Adrenal gland (tissue), 12 donors: ENCODE data around the gene GNL1. TPM values are rescaled to one million over a fixed set of nuclear protein-coding genes. Genes with fewer than 3 reads are reported as not detected.

Experiments
- DNase-seq, 7 donors: peaks; one replicate each; pipeline ENCODE4 v3.0.0-alpha.2; 2019 to 2020
- H3K27ac ChIP-seq, 5 donors: fragments of 200-600 bp; sonication (generic) in 4 of 5; 1 replicate in 3 of 5; 2 replicates in 2 of 5; pipeline versions ENCODE4 v1.5.1 to v1.8.0; 2016 to 2020; ENCODE audit warnings: mild to moderate bottlenecking in 1 of 5
- H3K27me3 ChIP-seq: fragments of 200-600 bp; 2 replicates; pipeline ENCODE4 v1.8.0; 2021
- H3K36me3 ChIP-seq, 2 donors: fragments of 200-600 bp; replicated peaks in 1 of 2; 1 replicate in 1 of 2; 2 replicates in 1 of 2; pipeline versions ENCODE4 v1.5.1 to v1.8.0; 2018 to 2022
- H3K4me1 ChIP-seq, 2 donors: fragments of 200-600 bp; replicated peaks in 1 of 2; 1 replicate in 1 of 2; 2 replicates in 1 of 2; pipeline versions ENCODE4 v1.5.1 to v1.8.0; 2018 to 2021
- H3K4me3 ChIP-seq, 4 donors: fragments of 200-600 bp; sonication (generic) in 3 of 4; one replicate each; pipeline ENCODE4 v1.5.1; 2016 to 2018
- H3K9me3 ChIP-seq, 3 donors: fragments of 200-600 bp; sonication (generic) in 1 of 3; replicated peaks in 1 of 3; 1 replicate in 2 of 3; 2 replicates in 1 of 3; pipeline versions ENCODE4 v1.5.1 to v1.8.0; 2016 to 2021
- CTCF ChIP-seq, 6 experiments: fragments of 450-650 bp in 4 of 6; fragments of 200-600 bp in 2 of 6; sonication (generic) in 1 of 6; IDR thresholded peaks; 1 replicate in 5 of 6; 2 replicates in 1 of 6; pipeline versions ENCODE4 v1.5.1 to v1.8.0; 2016 to 2021; ENCODE audit warnings: antibody characterized with exemption in 6 of 6, mild to moderate bottlenecking in 2 of 6, moderate library complexity in 1 of 6
- POLR2A ChIP-seq, 2 donors: fragments of 450-650 bp; IDR thresholded peaks; one replicate each; pipeline ENCODE4 v1.6.1; 2017; ENCODE audit warnings: antibody characterized with exemption in 2 of 2, mild to moderate bottlenecking in 2 of 2, moderate library complexity in 1 of 2
- WGBS, 4 donors: extraction: QIAGEN DNeasy Blood & Tissue Kit in 2 of 4; methylation state at CpG; one replicate each; pipeline versions ENCODE4 v1.1.5 to v1.1.7; 2013 to 2017; 5-methylcytosine and 5-hydroxymethylcytosine counted together
- intact Hi-C, 2 donors: fragments of 100-400 bp; cut with DNase I; formaldehyde crosslinking; loops; one replicate each; pipeline versions ENCODE4 v1.14.1 to v1.15.0; 2022 to 2023
- polyA plus RNA-seq, 3 donors: library from polyadenylated mRNA; stranded (reverse); fragments of 200-250 nt in 2 of 3; fragments of 350-450 nt in 1 of 3; fragmentation: Illumina TruSeq in 1 of 3; extraction: RNeasy Lipid Tissue Mini Kit (QIAGEN cat#74804) in 1 of 3; gene quantifications; one replicate each; pipeline ENCODE4 v1.2.3, GENCODE V29; 2013 to 2014
- total RNA-seq, 9 donors: library from RNA; depleted of rRNA in 4 of 9; stranded (reverse); fragments of >200 nt in 4 of 9; fragments of 120-200 nt in 1 of 9; fragmentation: NEBNext Ultra II Directional in 1 of 9; extraction: Animal tissue kit (Norgen Biotek cat#: 25700) in 1 of 9; gene quantifications; one replicate each; pipeline versions ENCODE4 v1.1.0 to v1.2.4, GENCODE V29; 2013 to 2023
- donor health status: healthy with polysubstance abuse.
- donor health status: Bipolar disorder and iron deficiency.
- donor health status: DM: yes; HTN: yes; CAD: no.
- donor health status: DM: no; HTN: no; CAD: no.
- donor health status: DM: no; HTN: no; CAD: no.
- donor health status: DM: yes; HTN: yes; CAD: no.

GNL1 gene
- total and polyA plus RNA-seq, 12 donors, result 27.4 to 86.7 (median 59.1) TPM

GRCh38 chr6:30515106-30515505 lies 41.2 kb downstream of the GNL1 start:
- no peaks in the 10 kb centered on the region for H3K36me3 ChIP-seq
- no peak for TF ChIP-seq POLR2A (IDR thresholded peaks at IDR 0.05)
- no peaks in the 10 kb centered on the region for H3K4me1 ChIP-seq
- DNase-seq, result peak in 1 of 7 donors; percentile 7
- intact Hi-C loops, result no loop called here
- WGBS, 4 donors, result 29 to 39% (median 34%) methylated on average over 4 of the region's 4 CpGs
- no peak overlapping the region for H3K4me3 ChIP-seq
- H3K9me3 ChIP-seq, result no peaks in the 10 kb centered on the region
- no peaks in the 10 kb centered on the region for H3K27me3 ChIP-seq
- peak overlapping the region in 3 of 5 donors; percentile 16 to 81 (median 79) for H3K27ac ChIP-seq

DNA sequence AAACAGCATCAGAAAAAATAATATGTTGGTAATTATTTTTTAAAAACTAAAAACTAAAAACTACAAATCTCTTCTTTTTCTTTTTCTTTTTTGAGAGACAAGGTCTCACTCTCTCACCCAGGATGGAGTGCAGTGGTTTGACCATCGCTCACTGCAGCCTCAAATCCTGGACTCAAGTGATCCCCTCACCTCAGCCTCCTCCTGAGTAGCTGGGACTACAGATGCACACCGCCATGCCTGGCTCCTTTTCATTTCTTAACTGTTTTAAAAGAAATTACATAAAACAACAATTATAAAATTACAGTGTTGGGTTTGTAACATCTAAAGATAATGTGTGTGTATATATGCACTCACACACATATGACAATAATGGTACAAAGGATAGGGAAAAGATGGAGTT lies 42.8 kb downstream of the GNL1 start:
- intact Hi-C loops, result no loop called here
- no peak for DNase-seq
- H3K9me3 ChIP-seq, result no peaks in the 10 kb centered on the region
- no peak overlapping the region for H3K4me3 ChIP-seq
- TF ChIP-seq CTCF (IDR thresholded peaks at IDR 0.05) (no peak), POLR2A (IDR thresholded peaks at IDR 0.05) (no peak)
- 86 to 94% (median 90%) methylated on average over 2 of the region's 2 CpGs for WGBS, 4 donors
- H3K4me1 ChIP-seq, result no peaks in the 10 kb centered on the region
- H3K27ac ChIP-seq, result no peak overlapping the region
- no peaks in the 10 kb centered on the region for H3K27me3 ChIP-seq
- H3K36me3 ChIP-seq, result no peaks in the 10 kb centered on the region

- no peaks in the 10 kb centered on the region for H3K36me3 ChIP-seq
- H3K9me3 ChIP-seq, result no peaks in the 10 kb centered on the region
- peak in 1 of 7 donors; percentile 2 for DNase-seq
- no peak overlapping the region for H3K27ac ChIP-seq
- TF ChIP-seq POLR2A (IDR thresholded peaks at IDR 0.05) (no peak), CTCF (IDR thresholded peaks at IDR 0.05) (no peak)
- WGBS, 4 donors, result 50 to 73% (median 70%) methylated on average over 5 of the region's 5 CpGs
- no peaks in the 10 kb centered on the region for H3K4me1 ChIP-seq
- H3K27me3 ChIP-seq, result no peaks in the 10 kb centered on the region
- intact Hi-C loops, result no loop called here
- no peak overlapping the region for H3K4me3 ChIP-seq
These were observed 45.1 kb downstream of the GNL1 start for GRCh38 chr6:30511169-30511546.

DNA sequence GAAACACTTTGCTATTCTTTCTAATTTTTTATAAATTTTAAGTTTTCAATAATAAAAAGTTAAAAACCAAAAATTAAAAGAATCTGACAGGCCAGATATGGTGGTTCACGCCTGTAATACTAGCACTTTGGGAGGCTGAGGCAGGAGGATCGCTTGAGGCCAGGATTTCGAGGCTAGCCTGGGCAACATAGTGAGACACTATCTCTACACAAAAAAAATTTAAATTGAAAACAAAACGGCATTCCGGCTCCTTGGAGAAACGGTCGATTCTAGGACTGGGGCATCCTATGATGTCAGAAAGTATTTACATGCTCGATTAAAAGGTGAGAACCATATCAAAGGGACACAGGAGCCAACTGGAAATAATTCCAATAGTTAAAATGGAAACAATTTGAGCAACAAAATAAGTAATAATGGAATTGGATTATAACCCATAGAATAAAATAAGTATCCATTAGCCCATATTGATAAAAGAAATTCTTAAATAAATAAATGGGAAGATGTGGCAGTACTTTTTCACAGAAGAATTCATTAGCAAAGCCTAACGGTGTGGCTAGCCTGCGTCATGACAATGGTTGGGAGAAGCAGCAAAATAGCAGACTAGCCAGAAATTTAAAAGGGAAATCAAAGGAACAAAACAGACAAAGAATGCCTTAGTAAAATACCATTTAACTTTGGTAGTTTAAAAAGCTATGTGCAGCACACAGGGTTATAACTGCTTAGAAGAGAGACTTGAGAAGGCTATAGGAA lies 45.7 kb downstream of the GNL1 start:
- intact Hi-C loops, result no loop called here
- Histone ChIP-seq H3K4me1 (no peaks in the 10 kb centered on the region), H3K36me3 (no peaks in the 10 kb centered on the region), H3K9me3 (no peaks in the 10 kb centered on the region), H3K27me3 (no peaks in the 10 kb centered on the region), H3K27ac (no peak overlapping the region), H3K4me3 (no peak overlapping the region)
- WGBS, 4 donors, result 69 to 80% (median 77%) methylated on average over 10 of the region's 10 CpGs
- DNase-seq, result peak in 1 of 7 donors; percentile 13
- TF ChIP-seq POLR2A (IDR thresholded peaks at IDR 0.05) (no peak), CTCF (IDR thresholded peaks at IDR 0.05) (no peak)
